H1 (cell line): ENCODE measurements around the gene FAM216A. TPM values are rescaled to one million over a fixed set of nuclear protein-coding genes. Genes with fewer than 3 reads are reported as not detected.
A peak's percentile ranks its signal among the peaks of the same experiment; 100 is the strongest.

Experiments
- BRCA1 ChIP-seq: IDR thresholded peaks from 2 replicates; pipeline ENCODE4 v1.6.1; 2012; ENCODE audit warnings: low read depth, low read length, improper control_type of control experiment
- CBX5 ChIP-seq: fragments of 300-800, 300-1000 bp; sonication (generic); IDR thresholded peaks from 2 replicates; pipeline ENCODE4 v1.7.1; 2016; ENCODE audit warnings: antibody characterized with exemption, low read length, low read depth
- CHD7 ChIP-seq: fragments of 300-600 bp; sonication (generic); IDR thresholded peaks from 2 replicates; pipeline ENCODE4 v1.7.1; 2012; ENCODE audit warnings: low read length, moderate library complexity, mild to moderate bottlenecking, inconsistent platforms; ENCODE audit not compliant: insufficient replicate concordance
- CTBP2 ChIP-seq: IDR thresholded peaks from 2 replicates; pipeline ENCODE4 v1.7.0; 2011; ENCODE audit warnings: borderline replicate concordance, mild to moderate bottlenecking, moderate library complexity, mixed read lengths, low read length; ENCODE audit not compliant: insufficient read depth, insufficient read length
- EGR1 ChIP-seq: IDR thresholded peaks from 2 replicates; pipeline ENCODE4 v1.6.1; 2011; ENCODE audit warnings: low read depth, low read length, borderline replicate concordance
- HDAC6 ChIP-seq: IDR thresholded peaks from one replicate; pipeline ENCODE4 v1.7.1; 2012; ENCODE audit warnings: low read depth, mild to moderate bottlenecking, inconsistent platforms, low read length, moderate library complexity
- KDM4A ChIP-seq: IDR thresholded peaks from one replicate; pipeline ENCODE4 v1.7.1; 2012; ENCODE audit warnings: low read depth, mild to moderate bottlenecking, moderate library complexity, low read length, inconsistent platforms; ENCODE audit not compliant: severe bottlenecking
- RBBP5 ChIP-seq: IDR thresholded peaks from 2 replicates; pipeline ENCODE4 v1.7.1; 2012; ENCODE audit warnings: low read depth, mild to moderate bottlenecking, inconsistent platforms, low read length, moderate library complexity, borderline replicate concordance
- SP2 ChIP-seq: IDR thresholded peaks from 2 replicates; pipeline ENCODE4 v1.6.1; 2012; ENCODE audit warnings: mild to moderate bottlenecking, low read length, inconsistent platforms
- polyA plus RNA-seq, 7 experiments: library from polyadenylated mRNA; depleted of rRNA in 3 of 7; stranded (reverse) in 5 of 7; unstranded in 2 of 7; fragments of >200 nt in 5 of 7; fragments of 200-250 nt in 2 of 7; gene quantifications; 1 replicate in 5 of 7; 2 replicates in 1 of 7; 4 replicates in 1 of 7; pipeline versions ENCODE4 v1.2.1 to v1.2.3, GENCODE V29; 2011 to 2013; ENCODE audit warnings: missing spikeins in 2 of 7, mixed read lengths in 2 of 7
- total RNA-seq: library from RNA; stranded (reverse); fragmentation: NEBNext Ultra II Directional; extraction: Animal tissue kit (Norgen Biotek cat#: 25700); gene quantifications from 2 replicates; pipeline ENCODE4 v1.2.1, GENCODE V29; 2021

FAM216A gene
- total and polyA plus RNA-seq, 2 of the 8 experiments (the other 6 are each of a cell fraction or from before 2014, with no cell fraction given) = 19.8 to 24.6 TPM

GRCh38 chr12:110468214-110469048 lies at the start of gene FAM216A, which contains the start of gene GPN3 (continued):
- TF ChIP-seq KDM4A = peak; percentile 28
- TF ChIP-seq SP2 = no peak
- TF ChIP-seq CHD7 = no peak
- peak; percentile 98 for TF ChIP-seq RBBP5
- TF ChIP-seq CTBP2 = no peak
- TF ChIP-seq EGR1 = peak; percentile 60; the same call in 1 of the 2 replicates
- peak; percentile 59 for TF ChIP-seq BRCA1
- no peak for TF ChIP-seq HDAC6
- TF ChIP-seq CBX5 = no peak
